Activated naive CD4-positive, alpha-beta T cell treated with anti-CD3 and anti-CD28 coated beads, Interleukin-2, amount 50 U/mL, for 72 hours (primary cell): Measurements from ENCODE around the gene WNT1. TPM values are rescaled to one million over a fixed set of nuclear protein-coding genes. Genes with fewer than 3 reads are reported as not detected.
A peak's percentile ranks its signal among the peaks of the same experiment; 100 is the strongest.

Source experiments
- ATAC-seq, 2 donors: fragments of 150-1000 bp; cut with Tn5 transposase; 2 replicates each; pipeline ENCODE4 v1.10.0; 2021; ENCODE audit warnings: mild to moderate bottlenecking in 2 of 2, moderate library complexity in 2 of 2
- DNase-seq, 2 donors: peaks; one replicate each; pipeline ENCODE4 v3.0.0; 2021 to 2022; ENCODE audit warnings: low spot score in 2 of 2
- H3K27ac Mint-ChIP-seq, 2 donors: one replicate each; pipeline ENCODE4 v1.8.0; 2022; ENCODE audit warnings: mild to moderate bottlenecking in 2 of 2, mixed read lengths in 2 of 2
- H3K36me3 Mint-ChIP-seq, 2 donors: one replicate each; pipeline ENCODE4 v1.8.0; 2022; ENCODE audit warnings: mixed read lengths in 2 of 2
- H3K9me3 Mint-ChIP-seq, 2 donors: one replicate each; pipeline ENCODE4 v1.8.0; 2022; ENCODE audit warnings: mixed read lengths in 2 of 2
- total RNA-seq, 2 donors: library from RNA; stranded (reverse); gene quantifications; one replicate each; pipeline ENCODE4 v1.2.3, GENCODE V29; 2022

Gene WNT1
- total RNA-seq, 2 donors from 2014 or later = 0.27 TPM; not detected in 1

GRCh38 chr12:49012739-49013138, 34.6 kb downstream of the WNT1 start:
- DNase-seq = no peak

GRCh38 chr12:49013428-49013827, 35.3 kb downstream of the WNT1 start:
- no peak for DNase-seq
- no peaks in the 10 kb centered on the region for H3K9me3 Mint-ChIP-seq
- peak overlapping the region in 1 of 2 donors; percentile 22 for H3K27ac Mint-ChIP-seq
- peaks cover 17 to 24% of the 10 kb centered on the region in 2 donors for H3K36me3 Mint-ChIP-seq
- ATAC-seq = no peak

More at GRCh38 chr12:49012739-49013138, 34.6 kb downstream of the WNT1 start:
- H3K27ac Mint-ChIP-seq = no peak overlapping the region
- peaks cover 14 to 18% of the 10 kb centered on the region in 2 donors for H3K36me3 Mint-ChIP-seq
- no peak for ATAC-seq
- H3K9me3 Mint-ChIP-seq = no peaks in the 10 kb centered on the region

- peaks cover 13 to 28% of the 10 kb centered on the region in 2 donors for H3K36me3 Mint-ChIP-seq
- DNase-seq = no peak
- ATAC-seq = no peak
- no peak overlapping the region for H3K27ac Mint-ChIP-seq
- H3K9me3 Mint-ChIP-seq = no peaks in the 10 kb centered on the region
Measured at GRCh38 chr12:49014547-49014946, 36.4 kb downstream of the WNT1 start.

GRCh38 chr12:49015196-49015595, 37.1 kb downstream of the WNT1 start:
- H3K36me3 Mint-ChIP-seq = peaks cover 13 to 28% of the 10 kb centered on the region in 2 donors
- no peak overlapping the region for H3K27ac Mint-ChIP-seq
- DNase-seq = no peak
- no peaks in the 10 kb centered on the region for H3K9me3 Mint-ChIP-seq
- no peak for ATAC-seq

- DNase-seq = peak; percentile 28 to 55
- Mint-ChIP-seq H3K9me3 (no peaks in the 10 kb centered on the region), H3K27ac (peak overlapping the region; percentile 91 to 98), H3K36me3 (peaks cover 9 to 28% of the 10 kb centered on the region in 2 donors)
- ATAC-seq = peak; percentile 43 to 48
Measured at GRCh38 chr12:49017891-49018260, 39.8 kb downstream of the WNT1 start.

- ATAC-seq = peak; percentile 93 to 94
Measured at GRCh38 chr12:49018261-49019119, 40.4 kb downstream of the WNT1 start, which contains the start of gene PRKAG1. PRKAG1 (minus strand) TSS chr12:49018776; CDS start chr12:49018740, 36 bp downstream.

GRCh38 chr12:49019120-49019430, 41.0 kb downstream of the WNT1 start:
- Mint-ChIP-seq H3K9me3 (no peaks in the 10 kb centered on the region), H3K27ac (peak overlapping the region; percentile 91 to 98), H3K36me3 (peaks cover 9 to 28% of the 10 kb centered on the region in 2 donors)
- ATAC-seq (peak; percentile 6 to 11), DNase-seq (no peak)

More at GRCh38 chr12:49018261-49019119, 40.4 kb downstream of the WNT1 start, which contains the start of gene PRKAG1:
- Mint-ChIP-seq H3K27ac (peak within 1 kb of the TSS; percentile 91 to 98), H3K36me3 (peaks cover 9 to 28% of the 10 kb centered on the region in 2 donors), H3K9me3 (no peaks in the 10 kb centered on the region)
- DNase-seq = peak; percentile 94 to 95

GRCh38 chr12:49019443-49020324, 41.6 kb downstream of the WNT1 start:
- no peaks in the 10 kb centered on the region for H3K9me3 Mint-ChIP-seq
- H3K36me3 Mint-ChIP-seq = peaks cover 9 to 28% of the 10 kb centered on the region in 2 donors
- peak; percentile 37 to 53 for DNase-seq
- peak overlapping the region; percentile 51 to 91 for H3K27ac Mint-ChIP-seq
- ATAC-seq = no peak

GRCh38 chr12:49020441-49020840, 42.3 kb downstream of the WNT1 start:
- Mint-ChIP-seq H3K9me3 (no peaks in the 10 kb centered on the region), H3K36me3 (peaks cover 9 to 23% of the 10 kb centered on the region in 2 donors), H3K27ac (no peak overlapping the region)
- ATAC-seq (no peak), DNase-seq (peak in 1 of 2 donors; percentile 44)

GRCh38 chr12:49021292-49021915, 43.3 kb downstream of the WNT1 start:
- no peaks in the 10 kb centered on the region for H3K9me3 Mint-ChIP-seq
- H3K36me3 Mint-ChIP-seq = peaks cover 9 to 23% of the 10 kb centered on the region in 2 donors
- H3K27ac Mint-ChIP-seq = no peak overlapping the region
- DNase-seq (peak in 1 of 2 donors; percentile 52), ATAC-seq (no peak)

- ATAC-seq (no peak), DNase-seq (peak in 1 of 2 donors; percentile 47)
- Mint-ChIP-seq H3K27ac (peak overlapping the region; percentile 14 to 76), H3K36me3 (peaks cover 9 to 20% of the 10 kb centered on the region in 2 donors), H3K9me3 (no peaks in the 10 kb centered on the region)
Measured at GRCh38 chr12:49022558-49023178, 44.5 kb downstream of the WNT1 start.

GRCh38 chr12:49023812-49024211, 45.7 kb downstream of the WNT1 start:
- Mint-ChIP-seq H3K27ac (peak overlapping the region in 1 of 2 donors; percentile 76), H3K9me3 (no peaks in the 10 kb centered on the region), H3K36me3 (peaks cover 12 to 16% of the 10 kb centered on the region in 2 donors)
- ATAC-seq = no peak
- DNase-seq = no peak

- Mint-ChIP-seq H3K27ac (peak overlapping the region in 1 of 2 donors; percentile 44), H3K9me3 (no peaks in the 10 kb centered on the region)
Measured at GRCh38 chr12:49024543-49024942, 46.4 kb downstream of the WNT1 start.

GRCh38 chr12:49025463-49025862, 47.3 kb downstream of the WNT1 start:
- no peaks in the 10 kb centered on the region for H3K9me3 Mint-ChIP-seq
- peaks cover 12 to 13% of the 10 kb centered on the region in 2 donors for H3K36me3 Mint-ChIP-seq

More at GRCh38 chr12:49024543-49024942, 46.4 kb downstream of the WNT1 start:
- ATAC-seq (no peak), DNase-seq (no peak)
- peaks cover 12 to 13% of the 10 kb centered on the region in 2 donors for H3K36me3 Mint-ChIP-seq

GRCh38 chr12:49026101-49026500, 48.0 kb downstream of the WNT1 start:
- Mint-ChIP-seq H3K36me3 (peaks cover 13 to 14% of the 10 kb centered on the region in 2 donors), H3K9me3 (no peaks in the 10 kb centered on the region), H3K27ac (peak overlapping the region in 1 of 2 donors; percentile 22)
- peak in 1 of 2 donors; percentile 46 for DNase-seq
- ATAC-seq = no peak

More at GRCh38 chr12:49025463-49025862, 47.3 kb downstream of the WNT1 start:
- DNase-seq (no peak), ATAC-seq (peak in 1 of 2 donors; percentile 53)
- no peak overlapping the region for H3K27ac Mint-ChIP-seq
